ENCODE data around the gene LITAFD. TPM values are rescaled to one million over a fixed set of nuclear protein-coding genes. Genes with fewer than 3 reads are reported as not detected.

LITAFD gene
- total RNA-seq, 2 donors from 2014 or later = 0.75 TPM; not detected in 1

- Mint-ChIP-seq H3K27ac (peak overlapping the region; percentile 84), H3K4me3 (peak overlapping the region; percentile 88), H3K4me1 (peaks cover 30% of the 10 kb centered on the region), H3K27me3 (no peaks in the 10 kb centered on the region), H3K36me3 (ENCODE audit: low read depth) (no peaks in the 10 kb centered on the region)
- no peaks in the 10 kb centered on the region for H3K9me3 ChIP-seq (ENCODE audit: control insufficient read depth, low read length, poor library complexity, severe bottlenecking)
- no peak for DNase-seq
- peak; percentile 64 for ATAC-seq
These were observed 37.2 kb downstream of the LITAFD start for GRCh38 chr16:8919089-8919933.

- peak overlapping the region; percentile 88 for H3K4me3 Mint-ChIP-seq
- H3K9me3 ChIP-seq (ENCODE audit: control insufficient read depth, low read length, poor library complexity, severe bottlenecking) = no peaks in the 10 kb centered on the region
- no peaks in the 10 kb centered on the region for H3K27me3 Mint-ChIP-seq
- DNase-seq (no peak), ATAC-seq (peak; percentile 77)
- H3K4me1 Mint-ChIP-seq = peaks cover 34% of the 10 kb centered on the region
- H3K27ac Mint-ChIP-seq = peak overlapping the region; percentile 84
- no peaks in the 10 kb centered on the region for H3K36me3 Mint-ChIP-seq (ENCODE audit: low read depth)
These were observed 37.8 kb downstream of the LITAFD start for GRCh38 chr16:8919934-8920462.

GRCh38 chr16:8920645-8921346 lies 38.6 kb downstream of the LITAFD start:
- Mint-ChIP-seq H3K27me3 (no peaks in the 10 kb centered on the region), H3K4me1 (peaks cover 35% of the 10 kb centered on the region), H3K36me3 (ENCODE audit: low read depth) (no peaks in the 10 kb centered on the region), H3K27ac (peak overlapping the region; percentile 84), H3K4me3 (peak overlapping the region; percentile 88)
- H3K9me3 ChIP-seq (ENCODE audit: control insufficient read depth, low read length, poor library complexity, severe bottlenecking) = no peaks in the 10 kb centered on the region
- no peak for DNase-seq
- no peak for ATAC-seq

GRCh38 chr16:8921347-8921984 lies 39.3 kb downstream of the LITAFD start:
- no peak for DNase-seq
- no peaks in the 10 kb centered on the region for H3K9me3 ChIP-seq (ENCODE audit: control insufficient read depth, low read length, poor library complexity, severe bottlenecking)
- no peaks in the 10 kb centered on the region for H3K27me3 Mint-ChIP-seq
- ATAC-seq = no peak
- H3K27ac Mint-ChIP-seq = peak overlapping the region; percentile 84
- peak overlapping the region; percentile 9 for H3K4me3 Mint-ChIP-seq
- H3K36me3 Mint-ChIP-seq (ENCODE audit: low read depth) = peaks cover under 1% of the 10 kb centered on the region
- peaks cover 36% of the 10 kb centered on the region for H3K4me1 Mint-ChIP-seq

- no peak for DNase-seq
- peak overlapping the region; percentile 49 for H3K27ac Mint-ChIP-seq
- no peaks in the 10 kb centered on the region for H3K9me3 ChIP-seq (ENCODE audit: control insufficient read depth, low read length, poor library complexity, severe bottlenecking)
- ATAC-seq = no peak
- peaks cover 2% of the 10 kb centered on the region for H3K36me3 Mint-ChIP-seq (ENCODE audit: low read depth)
- no peak overlapping the region for H3K4me3 Mint-ChIP-seq
- H3K27me3 Mint-ChIP-seq = no peaks in the 10 kb centered on the region
- H3K4me1 Mint-ChIP-seq = peaks cover 41% of the 10 kb centered on the region
These were observed 41.0 kb downstream of the LITAFD start for GRCh38 chr16:8923199-8923598.

- ATAC-seq (no peak), DNase-seq (no peak)
- H3K27ac Mint-ChIP-seq = peak overlapping the region; percentile 49
- peaks cover 42% of the 10 kb centered on the region for H3K4me1 Mint-ChIP-seq
- H3K9me3 ChIP-seq (ENCODE audit: control insufficient read depth, low read length, poor library complexity, severe bottlenecking) = no peaks in the 10 kb centered on the region
- peaks cover 2% of the 10 kb centered on the region for H3K36me3 Mint-ChIP-seq (ENCODE audit: low read depth)
- H3K4me3 Mint-ChIP-seq = no peak overlapping the region
- no peaks in the 10 kb centered on the region for H3K27me3 Mint-ChIP-seq
These were observed 42.1 kb downstream of the LITAFD start for GRCh38 chr16:8924214-8924613.

GRCh38 chr16:8925455-8925854 lies 43.3 kb downstream of the LITAFD start:
- H3K27ac Mint-ChIP-seq = peak overlapping the region; percentile 29
- H3K27me3 Mint-ChIP-seq = no peaks in the 10 kb centered on the region
- no peak for ATAC-seq
- no peak overlapping the region for H3K4me3 Mint-ChIP-seq
- no peaks in the 10 kb centered on the region for H3K9me3 ChIP-seq (ENCODE audit: control insufficient read depth, low read length, poor library complexity, severe bottlenecking)
- H3K4me1 Mint-ChIP-seq = peaks cover 34% of the 10 kb centered on the region
- peaks cover 2% of the 10 kb centered on the region for H3K36me3 Mint-ChIP-seq (ENCODE audit: low read depth)
- DNase-seq = no peak

- ATAC-seq (no peak), DNase-seq (no peak)
- H3K4me3 Mint-ChIP-seq = peak overlapping the region; percentile 25
- peaks cover 31% of the 10 kb centered on the region for H3K4me1 Mint-ChIP-seq
- no peaks in the 10 kb centered on the region for H3K9me3 ChIP-seq (ENCODE audit: control insufficient read depth, low read length, poor library complexity, severe bottlenecking)
- peak overlapping the region; percentile 34 for H3K27ac Mint-ChIP-seq
- H3K36me3 Mint-ChIP-seq (ENCODE audit: low read depth) = peaks cover 2% of the 10 kb centered on the region
- no peaks in the 10 kb centered on the region for H3K27me3 Mint-ChIP-seq
These were observed 44.7 kb downstream of the LITAFD start for GRCh38 chr16:8926827-8927226.

- no peaks in the 10 kb centered on the region for H3K9me3 ChIP-seq (ENCODE audit: control insufficient read depth, low read length, poor library complexity, severe bottlenecking)
- H3K27me3 Mint-ChIP-seq = no peaks in the 10 kb centered on the region
- no peak overlapping the region for H3K4me3 Mint-ChIP-seq
- peaks cover 36% of the 10 kb centered on the region for H3K4me1 Mint-ChIP-seq
- H3K36me3 Mint-ChIP-seq (ENCODE audit: low read depth) = peaks cover 2% of the 10 kb centered on the region
- H3K27ac Mint-ChIP-seq = peak overlapping the region; percentile 51
- DNase-seq = no peak
- ATAC-seq = no peak
These were observed 46.4 kb downstream of the LITAFD start for GRCh38 chr16:8928467-8928957.

GRCh38 chr16:8929086-8929748 lies 47.1 kb downstream of the LITAFD start:
- H3K27ac Mint-ChIP-seq = peak overlapping the region; percentile 51

GRCh38 chr16:8931859-8932258 lies 49.7 kb downstream of the LITAFD start:
- H3K4me1 Mint-ChIP-seq = peaks cover 41% of the 10 kb centered on the region
- no peaks in the 10 kb centered on the region for H3K27me3 Mint-ChIP-seq
- DNase-seq (peak; percentile 23 to 41 (median 27)), ATAC-seq (no peak)
- H3K4me3 Mint-ChIP-seq = no peak overlapping the region
- H3K27ac Mint-ChIP-seq = peak overlapping the region; percentile 12
- no peaks in the 10 kb centered on the region for H3K36me3 Mint-ChIP-seq (ENCODE audit: low read depth)
- H3K9me3 ChIP-seq (ENCODE audit: control insufficient read depth, low read length, poor library complexity, severe bottlenecking) = no peaks in the 10 kb centered on the region

More at GRCh38 chr16:8929086-8929748, 47.1 kb downstream of the LITAFD start:
- H3K9me3 ChIP-seq (ENCODE audit: control insufficient read depth, low read length, poor library complexity, severe bottlenecking) = no peaks in the 10 kb centered on the region
- Mint-ChIP-seq H3K4me1 (peaks cover 35% of the 10 kb centered on the region), H3K4me3 (no peak overlapping the region), H3K36me3 (ENCODE audit: low read depth) (peaks cover 2% of the 10 kb centered on the region), H3K27me3 (no peaks in the 10 kb centered on the region)
- ATAC-seq (no peak), DNase-seq (no peak)

- peaks cover 51% of the 10 kb centered on the region for H3K4me1 Mint-ChIP-seq
- no peaks in the 10 kb centered on the region for H3K36me3 Mint-ChIP-seq (ENCODE audit: low read depth)
- no peak overlapping the region for H3K4me3 Mint-ChIP-seq
- H3K27me3 Mint-ChIP-seq = no peaks in the 10 kb centered on the region
- DNase-seq (no peak), ATAC-seq (no peak)
- H3K9me3 ChIP-seq (ENCODE audit: control insufficient read depth, low read length, poor library complexity, severe bottlenecking) = no peaks in the 10 kb centered on the region
- H3K27ac Mint-ChIP-seq = no peak overlapping the region
These were observed 52.5 kb downstream of the LITAFD start for GRCh38 chr16:8934601-8935000.

Data from T-helper 17 cell (primary cell).